Measurements from ENCODE around the gene DCAF11. TPM values are rescaled to one million over a fixed set of nuclear protein-coding genes. Genes with fewer than 3 reads are reported as not detected.

DCAF11 gene
- total RNA-seq, 1 donor from 2014 or later: 42.6 TPM

- TF ChIP-seq CTCF (conservative IDR thresholded peaks at IDR 0.05; ENCODE audit: low read depth, low read length): no peak
- H3K4me3 ChIP-seq (ENCODE audit: low read depth, low read length): no peak overlapping the region
- no peak for DNase-seq (ENCODE audit: low read depth)
These were observed 29.4 kb upstream of the DCAF11 start for GRCh38 chr14:24085215-24085614.

GRCh38 chr14:24086193-24086955 lies 28.2 kb upstream of the DCAF11 start:
- TF ChIP-seq CTCF (conservative IDR thresholded peaks at IDR 0.05; ENCODE audit: low read depth, low read length): no peak
- DNase-seq (ENCODE audit: low read depth): no peak
- H3K4me3 ChIP-seq (ENCODE audit: low read depth, low read length): no peak overlapping the region

- no peak for TF ChIP-seq CTCF (conservative IDR thresholded peaks at IDR 0.05; ENCODE audit: low read depth, low read length)
- DNase-seq (ENCODE audit: low read depth): no peak
These were observed 27.6 kb upstream of the DCAF11 start for GRCh38 chr14:24087004-24087403.

GRCh38 chr14:24088095-24088494 lies 26.5 kb upstream of the DCAF11 start:
- no peak overlapping the region for H3K4me3 ChIP-seq (ENCODE audit: low read depth, low read length)
- DNase-seq (ENCODE audit: low read depth): no peak
- no peak for TF ChIP-seq CTCF (conservative IDR thresholded peaks at IDR 0.05; ENCODE audit: low read depth, low read length)

More at GRCh38 chr14:24087004-24087403, 27.6 kb upstream of the DCAF11 start:
- H3K4me3 ChIP-seq (ENCODE audit: low read depth, low read length): no peak overlapping the region

GRCh38 chr14:24089890-24090289 lies 24.7 kb upstream of the DCAF11 start:
- no peak for TF ChIP-seq CTCF (conservative IDR thresholded peaks at IDR 0.05; ENCODE audit: low read depth, low read length)
- DNase-seq (ENCODE audit: low read depth): no peak
- H3K4me3 ChIP-seq (ENCODE audit: low read depth, low read length): no peak overlapping the region

- H3K4me3 ChIP-seq (ENCODE audit: low read depth, low read length): no peak overlapping the region
- TF ChIP-seq CTCF (conservative IDR thresholded peaks at IDR 0.05; ENCODE audit: low read depth, low read length): no peak
- no peak for DNase-seq (ENCODE audit: low read depth)
These were observed 22.5 kb upstream of the DCAF11 start for GRCh38 chr14:24092110-24092504.

All from epithelial cell of proximal tubule (primary cell).